K562 (cell line): ENCODE data around the gene MYPN. TPM values are rescaled to one million over a fixed set of nuclear protein-coding genes. Genes with fewer than 3 reads are reported as not detected.

ENCODE experiments used
- ATAC-seq: fragments of 200-7000 bp; cut with Tn5 transposase; 3 replicates; pipeline ENCODE4 v1.9.1; 2020; ENCODE audit warnings: moderate library complexity
- BruUV-seq: library from RNA; stranded (reverse); fragments of 400-500 nt; replicated peaks from 2 replicates; lab custom pipeline; 2021; lab: Mats Ljungman, UMichigan
- CTCF ChIA-PET: fragments of 300-600 bp; formaldehyde crosslinking; extraction: SDS; loops from one replicate; lab custom pipeline; 2021; ENCODE audit warnings: low intra/inter-chr PET ratio; lab: Yijun Ruan, JAX
- POLR2A ChIA-PET: fragments of 300-600, 350-650 bp; sonication (Branson Sonifier 250); formaldehyde crosslinking; extraction: SDS; loops from one replicate; lab custom pipeline; 2021; ENCODE audit warnings: antibody characterized with exemption, inconsistent platforms; lab: Yijun Ruan, JAX
- DNase-seq, 4 experiments: peaks; one replicate each; pipeline versions ENCODE4 v3.0.0 to v3.0.0-alpha.2; 2011 to 2018; ENCODE audit warnings: low spot score in 3 of 4, mixed read lengths in 3 of 4; ENCODE audit errors: extremely low read depth in 1 of 4
- FAIRE-seq: peaks from 2 replicates; lab custom pipeline; 2011; peaks lifted over from hg19 to GRCh38; lab: Jason Lieb, UNC
- H2AFZ ChIP-seq: 2 replicates; pipeline ENCODE4 v1.6.0; 2011; ENCODE audit warnings: low read depth, low read length, control low read depth, inconsistent platforms
- H3K27ac ChIP-seq: fragments of 200-600 bp; 3 replicates; pipeline ENCODE4 v1.8.0; 2011; ENCODE audit warnings: low read depth, mild to moderate bottlenecking, control low read depth, inconsistent platforms, low read length, moderate library complexity, mixed read lengths; ENCODE audit errors: extremely low read depth
- H3K27me3 ChIP-seq, 2 experiments: fragments of 300-600 bp in 1 of 2; 2 replicates in 1 of 2; 3 replicates in 1 of 2; pipeline versions ENCODE4 v1.6.0 to v1.8.0; 2011; ENCODE audit warnings: inconsistent platforms in 2 of 2, low read length in 2 of 2, mild to moderate bottlenecking in 1 of 2, mixed read lengths in 1 of 2, moderate library complexity in 1 of 2; ENCODE audit not compliant: control insufficient read depth in 2 of 2, insufficient read depth in 2 of 2
- H3K36me3 ChIP-seq: fragments of 300-600 bp; 3 replicates; pipeline ENCODE4 v1.8.0; 2011; ENCODE audit warnings: mild to moderate bottlenecking, low read length, inconsistent platforms; ENCODE audit not compliant: control insufficient read depth, insufficient read depth
- H3K4me1 ChIP-seq, 2 experiments: fragments of 200-600 bp in 1 of 2; replicated peaks in 1 of 2; 2 replicates in 1 of 2; 3 replicates in 1 of 2; pipeline versions ENCODE4 v1.5.1 to v1.8.0; 2011; ENCODE audit warnings: inconsistent platforms in 2 of 2, low read length in 2 of 2, mild to moderate bottlenecking in 1 of 2, mixed read lengths in 1 of 2, moderate library complexity in 1 of 2; ENCODE audit not compliant: control insufficient read depth in 2 of 2, insufficient read depth in 2 of 2
- H3K4me2 ChIP-seq: 2 replicates; pipeline ENCODE4 v1.6.1; 2011; ENCODE audit warnings: low read length, control low read depth, inconsistent platforms, mixed read lengths; ENCODE audit not compliant: insufficient read depth
- H3K4me3 ChIP-seq: fragments of 200-600 bp; sonication (generic), shearing (Covaris generic); 2 replicates; pipeline ENCODE4 v1.5.1; 2016; ENCODE audit warnings: control low read depth, inconsistent platforms
- H3K79me2 ChIP-seq: fragments of 200-600 bp; 3 replicates; pipeline ENCODE4 v1.8.0; 2011; ENCODE audit warnings: low read length, inconsistent platforms; ENCODE audit not compliant: control insufficient read depth, insufficient read depth
- H3K9ac ChIP-seq, 2 experiments: 2 replicates each; pipeline versions ENCODE4 v1.6.0 to v1.6.1; 2011; ENCODE audit warnings: low read depth in 2 of 2, low read length in 2 of 2, control low read depth in 1 of 2, inconsistent platforms in 1 of 2, mild to moderate bottlenecking in 1 of 2, mixed read lengths in 1 of 2; ENCODE audit not compliant: insufficient read depth in 1 of 2
- H3K9me1 ChIP-seq: one replicate; pipeline ENCODE4 v1.6.0; 2011; ENCODE audit warnings: inconsistent platforms, mild to moderate bottlenecking, low read length, moderate library complexity; ENCODE audit not compliant: control insufficient read depth, insufficient read depth
- H3K9me3 ChIP-seq: replicated peaks from 2 replicates; pipeline ENCODE4 v1.5.1; 2011; ENCODE audit warnings: low read depth, low read length, inconsistent platforms; ENCODE audit not compliant: control insufficient read depth, insufficient read depth
- H4K20me1 ChIP-seq: replicated peaks from 2 replicates; pipeline ENCODE4 v1.6.1; 2011; ENCODE audit warnings: low read length, inconsistent platforms, mixed read lengths; ENCODE audit not compliant: control insufficient read depth, insufficient read depth
- CHCHD3 ChIP-seq: fragments of 250-450 bp; sonication (Bioruptor Pico); IDR thresholded peaks from 2 replicates; pipeline ENCODE4 v2.1.2; 2022; ENCODE audit warnings: mild to moderate bottlenecking
- DMBX1 ChIP-seq: fragments of 250-450 bp; sonication (Bioruptor Pico); IDR thresholded peaks from 2 replicates; pipeline ENCODE4 v1.8.0; 2022; ENCODE audit warnings: inconsistent platforms, mild to moderate bottlenecking, moderate library complexity, borderline replicate concordance
- EHMT2 ChIP-seq: fragments of 450-650 bp; IDR thresholded peaks from 2 replicates; pipeline ENCODE4 v1.6.1; 2018; ENCODE audit warnings: antibody characterized with exemption
- ETV1 ChIP-seq: fragments of 450-650 bp; conservative IDR thresholded peaks from 2 replicates; pipeline ENCODE4 v1.6.1; 2016; ENCODE audit warnings: missing genetic modification characterization, control low read depth, low read depth, missing compliant biosample characterization
- HOXB6 ChIP-seq: fragments of 250-450 bp; sonication (Bioruptor Pico); IDR thresholded peaks from 2 replicates; pipeline ENCODE4 v1.5.1; 2022; ENCODE audit warnings: mild to moderate bottlenecking, borderline replicate concordance
- KAT7 ChIP-seq: sonication (generic); formaldehyde crosslinking; IDR thresholded peaks from 2 replicates; pipeline ENCODE4 v1.8.0; 2022; ENCODE audit warnings: missing genetic modification reagents, mild to moderate bottlenecking, borderline replicate concordance
- MEIS2 ChIP-seq: fragments of 450-650 bp; IDR thresholded peaks from 2 replicates; pipeline ENCODE4 v1.6.1; 2014; ENCODE audit warnings: mild to moderate bottlenecking; ENCODE audit not compliant: partially characterized antibody
- PTBP1 ChIP-seq: fragments of 200-400 bp; formaldehyde crosslinking; IDR thresholded peaks from 2 replicates; pipeline ENCODE4 v1.6.1; 2017; ENCODE audit warnings: low read depth, low read length
- RFX5 ChIP-seq: IDR thresholded peaks from 2 replicates; pipeline ENCODE4 v1.6.1; 2011; ENCODE audit warnings: low read depth, mild to moderate bottlenecking, improper control_type of control experiment, low read length
- SIX5 ChIP-seq, 2 experiments: IDR thresholded peaks; 2 replicates each; pipeline ENCODE4 v1.6.1; 2011; ENCODE audit warnings: low read length in 2 of 2, borderline replicate concordance in 1 of 2, low read depth in 1 of 2, mild to moderate bottlenecking in 1 of 2, moderate library complexity in 1 of 2; ENCODE audit not compliant: insufficient read depth in 1 of 2
- ZNF282 ChIP-seq: sonication (generic); formaldehyde crosslinking; IDR thresholded peaks from 2 replicates; pipeline ENCODE4 v1.8.1; 2023; ENCODE audit warnings: missing genetic modification reagents
- ZNF778 ChIP-seq: fragments of 450-650 bp; formaldehyde crosslinking; IDR thresholded peaks from 2 replicates; pipeline ENCODE4 v1.4.0; 2020; ENCODE audit warnings: mild to moderate bottlenecking, moderate library complexity
- WGBS: fragments of 100-300 bp; shearing (Covaris generic); methylation state at CpG from one replicate; pipeline ENCODE4 v1.1.6; 2016; ENCODE audit warnings: low coverage, mixed read lengths; ENCODE audit not compliant: insufficient coverage; ENCODE audit errors: missing lambda C conversion rate; 5-methylcytosine and 5-hydroxymethylcytosine counted together
- in situ Hi-C: fragments of 300-500 bp; cut with MboI; formaldehyde crosslinking; loops from 4 replicates; pipeline ENCODE4 v1.15.0; 2018; ENCODE audit warnings: inconsistent platforms, mixed read lengths
- intact Hi-C: fragments of 100-400 bp; cut with micrococcal nuclease; formaldehyde crosslinking; loops from 2 replicates; pipeline ENCODE4 v1.14.2; 2022
- polyA plus RNA-seq, 8 experiments: library from polyadenylated mRNA; depleted of rRNA in 4 of 8; stranded (reverse) in 5 of 8; unstranded in 3 of 8; fragments of >200 nt; fragmentation: Nextera tagmentation in 2 of 8; fragmentation: Illumina TruSeq in 1 of 8; extraction: Ambion mirVana in 2 of 8; extraction: Trizol in 1 of 8; gene quantifications; 2 replicates each; pipeline versions ENCODE4 v1.2.1 to v1.2.3, GENCODE V29; 2011 to 2014; ENCODE audit warnings: inconsistent platforms in 1 of 8, missing spikeins in 1 of 8
- total RNA-seq, 7 experiments: library from RNA; depleted of rRNA in 6 of 7; stranded (reverse); fragments of >200 nt in 6 of 7; fragmentation: Illumina TruSeq in 2 of 7; extraction: Trizol in 2 of 7; gene quantifications; 2 replicates each; pipeline versions ENCODE4 v1.2.1 to v1.2.3, GENCODE V29; 2011 to 2021; ENCODE audit warnings: low replicate concordance in 1 of 7
- TF ChIP-seq, protein P1 (sequence below): sonication (generic); formaldehyde crosslinking; IDR thresholded peaks from 2 replicates; pipeline ENCODE4 v1.8.0; 2022; ENCODE audit warnings: missing genetic modification reagents, mild to moderate bottlenecking, borderline replicate concordance

The MYPN gene
- total and polyA plus RNA-seq, 9 of the 15 experiments (the other 6 are each of a cell fraction or from before 2014, with no cell fraction given): not detected

DNA sequence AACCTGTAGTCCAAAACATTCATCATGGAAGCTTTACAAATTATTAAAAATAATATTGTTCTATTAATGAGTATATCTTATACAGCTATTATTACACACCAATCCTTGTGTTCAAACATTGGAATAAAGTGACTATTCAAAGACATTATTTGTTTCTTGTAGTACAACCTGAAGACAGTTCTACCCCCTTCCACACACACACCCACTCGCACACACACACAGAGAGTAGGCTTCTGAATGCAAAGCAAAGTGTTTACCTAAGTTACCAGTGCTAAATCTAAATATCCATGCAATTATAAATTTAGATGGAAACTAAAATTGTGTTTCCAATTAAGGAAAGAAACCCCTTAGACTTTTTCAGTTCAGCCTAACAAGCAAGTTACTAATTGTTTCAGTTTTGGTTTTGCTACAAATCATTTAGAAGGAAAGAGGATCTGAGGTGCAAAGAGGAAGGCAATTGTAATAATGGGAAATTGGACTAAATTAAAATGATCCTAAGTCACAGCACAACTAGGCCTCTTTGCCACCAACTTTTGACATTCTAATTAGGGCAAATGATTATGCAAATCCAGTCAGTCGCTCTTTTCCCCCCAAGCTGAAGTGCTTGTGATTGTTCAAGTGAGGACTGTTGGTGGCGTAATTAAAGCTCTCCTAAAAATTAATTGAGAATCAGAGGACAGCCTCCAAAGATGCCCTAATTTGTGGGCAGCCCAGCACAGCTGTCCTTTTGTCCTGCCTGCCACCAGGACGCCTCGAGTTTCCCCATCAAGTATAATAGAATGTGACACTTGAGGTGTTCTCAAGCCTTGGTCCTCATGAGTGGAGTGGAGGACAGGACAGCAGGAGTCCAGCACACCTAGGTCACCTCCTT lies 142.6 kb downstream of the MYPN start:
- H3K27me3 ChIP-seq: peaks cover 47 to 48% of the 10 kb centered on the region in 2 experiments
- ChIA-PET POLR2A (interaction anchor here (1.5 to 1.6 kb wide), 2 partner anchors 19 to 80 kb away, joined by 3 to 4 read pairs; partner anchors contain the start of genes HNRNPH3 and PBLD), CTCF (no interaction called here)
- H3K4me1 ChIP-seq: no peaks in the 10 kb centered on the region
- no peaks in the 10 kb centered on the region for H4K20me1 ChIP-seq
- no peak overlapping the region for H3K4me2 ChIP-seq
- no peaks in the 10 kb centered on the region for H3K9me1 ChIP-seq
- no peak for ATAC-seq
- H3K79me2 ChIP-seq: no peaks in the 10 kb centered on the region
- no peak for FAIRE-seq
- no TSS peak for BruUV-seq
- intact Hi-C loops (no loop called here), in situ Hi-C loops (no loop called here)
- H3K27ac ChIP-seq: no peak overlapping the region
- H3K9me3 ChIP-seq: no peaks in the 10 kb centered on the region
- H3K36me3 ChIP-seq: no peaks in the 10 kb centered on the region
- H2AFZ ChIP-seq: no peak overlapping the region
- H3K9ac ChIP-seq: no peak overlapping the region
- no peak for TF ChIP-seq ZNF282 (CRISPR knock-in tag)
- TF ChIP-seq, protein P1, sequence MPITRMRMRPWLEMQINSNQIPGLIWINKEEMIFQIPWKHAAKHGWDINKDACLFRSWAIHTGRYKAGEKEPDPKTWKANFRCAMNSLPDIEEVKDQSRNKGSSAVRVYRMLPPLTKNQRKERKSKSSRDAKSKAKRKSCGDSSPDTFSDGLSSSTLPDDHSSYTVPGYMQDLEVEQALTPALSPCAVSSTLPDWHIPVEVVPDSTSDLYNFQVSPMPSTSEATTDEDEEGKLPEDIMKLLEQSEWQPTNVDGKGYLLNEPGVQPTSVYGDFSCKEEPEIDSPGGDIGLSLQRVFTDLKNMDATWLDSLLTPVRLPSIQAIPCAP (CRISPR knock-in tag): no peak
- no peak overlapping the region for H3K4me3 ChIP-seq
- DNase-seq: no peak
- WGBS: 0% methylated on average over 5 of the region's 5 CpGs

DNA sequence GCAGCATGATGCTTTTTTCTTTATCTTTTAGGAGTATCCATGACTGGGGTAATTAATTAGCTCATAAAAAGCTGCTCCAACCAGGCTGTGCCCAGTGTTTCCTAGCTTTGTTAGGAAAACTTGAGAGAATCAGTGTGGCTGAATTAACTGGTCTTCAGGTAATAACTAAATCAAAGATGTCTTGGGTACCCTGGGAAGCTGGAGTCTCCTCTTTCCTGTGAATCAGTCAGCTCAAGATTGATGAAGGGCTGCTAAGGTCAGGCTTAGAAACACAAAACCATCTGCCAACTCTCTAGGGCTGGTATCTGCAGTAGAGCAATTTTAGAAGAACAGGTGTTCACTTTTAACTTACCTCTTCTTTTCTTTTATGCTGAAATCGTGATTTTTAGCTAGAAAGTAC lies 144.1 kb downstream of the MYPN start:
- no peaks in the 10 kb centered on the region for H3K9me3 ChIP-seq
- no peaks in the 10 kb centered on the region for H3K79me2 ChIP-seq
- H2AFZ ChIP-seq: no peak overlapping the region
- no peaks in the 10 kb centered on the region for H3K9me1 ChIP-seq
- no peaks in the 10 kb centered on the region for H3K36me3 ChIP-seq
- intact Hi-C loops (no loop called here), in situ Hi-C loops (no loop called here)
- H3K27me3 ChIP-seq: peaks cover 39 to 40% of the 10 kb centered on the region in 2 experiments
- H3K27ac ChIP-seq: no peak overlapping the region
- ATAC-seq (no peak), FAIRE-seq (no peak), DNase-seq (no peak)
- no peak overlapping the region for H3K4me3 ChIP-seq
- CTCF ChIA-PET: no interaction called here
- no TSS peak for BruUV-seq
- POLR2A ChIA-PET: interaction anchor here (0.6 to 1.6 kb wide), 4 partner anchors 10 to 79 kb away, joined by 3 to 4 read pairs (median 3); partner anchors contain the start of genes HNRNPH3 and PBLD
- H3K4me1 ChIP-seq: no peaks in the 10 kb centered on the region
- WGBS: 0% methylated on average over 1 of the region's 1 CpG
- H4K20me1 ChIP-seq: no peaks in the 10 kb centered on the region
- H3K4me2 ChIP-seq: no peak overlapping the region
- H3K9ac ChIP-seq: no peak overlapping the region
- TF ChIP-seq ZNF778 (CRISPR knock-in tag) (no peak), CHCHD3 (CRISPR knock-in tag) (no peak), RFX5 (no peak), KAT7 (CRISPR knock-in tag) (no peak), MEIS2 (no peak), PTBP1 (no peak), EHMT2 (no peak), HOXB6 (CRISPR knock-in tag) (no peak), ETV1 (tag) (no peak), SIX5 (IDR thresholded peaks at IDR 0.05; ENCODE audit: borderline replicate concordance in 1 of 2, insufficient read depth in 1 of 2, low read depth in 1 of 2, low read length in 2 of 2) (no peak), DMBX1 (CRISPR knock-in tag) (no peak)
